ENCODE data around the gene SLC6A16. TPM values are rescaled to one million over a fixed set of nuclear protein-coding genes. Genes with fewer than 3 reads are reported as not detected.

The SLC6A16 gene
- total RNA-seq, 1 donor from 2014 or later = 0.17 TPM

GRCh38 chr19:49247676-49248075 lies 77.3 kb downstream of the SLC6A16 start:
- Histone ChIP-seq H3K27me3 (ENCODE audit: control insufficient read depth, insufficient read depth, low read length) (no peaks in the 10 kb centered on the region), H3K4me3 (ENCODE audit: low read depth, low read length) (no peak overlapping the region), H3K36me3 (ENCODE audit: control insufficient read depth, insufficient read depth, low read length) (no peaks in the 10 kb centered on the region)
- no peak for DNase-seq (ENCODE audit: low read depth)
- TF ChIP-seq, protein P1, sequence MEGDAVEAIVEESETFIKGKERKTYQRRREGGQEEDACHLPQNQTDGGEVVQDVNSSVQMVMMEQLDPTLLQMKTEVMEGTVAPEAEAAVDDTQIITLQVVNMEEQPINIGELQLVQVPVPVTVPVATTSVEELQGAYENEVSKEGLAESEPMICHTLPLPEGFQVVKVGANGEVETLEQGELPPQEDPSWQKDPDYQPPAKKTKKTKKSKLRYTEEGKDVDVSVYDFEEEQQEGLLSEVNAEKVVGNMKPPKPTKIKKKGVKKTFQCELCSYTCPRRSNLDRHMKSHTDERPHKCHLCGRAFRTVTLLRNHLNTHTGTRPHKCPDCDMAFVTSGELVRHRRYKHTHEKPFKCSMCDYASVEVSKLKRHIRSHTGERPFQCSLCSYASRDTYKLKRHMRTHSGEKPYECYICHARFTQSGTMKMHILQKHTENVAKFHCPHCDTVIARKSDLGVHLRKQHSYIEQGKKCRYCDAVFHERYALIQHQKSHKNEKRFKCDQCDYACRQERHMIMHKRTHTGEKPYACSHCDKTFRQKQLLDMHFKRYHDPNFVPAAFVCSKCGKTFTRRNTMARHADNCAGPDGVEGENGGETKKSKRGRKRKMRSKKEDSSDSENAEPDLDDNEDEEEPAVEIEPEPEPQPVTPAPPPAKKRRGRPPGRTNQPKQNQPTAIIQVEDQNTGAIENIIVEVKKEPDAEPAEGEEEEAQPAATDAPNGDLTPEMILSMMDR (IDR thresholded peaks at IDR 0.05; ENCODE audit: insufficient read depth, low read length, poor library complexity, severe bottlenecking) = no peak

DNA sequence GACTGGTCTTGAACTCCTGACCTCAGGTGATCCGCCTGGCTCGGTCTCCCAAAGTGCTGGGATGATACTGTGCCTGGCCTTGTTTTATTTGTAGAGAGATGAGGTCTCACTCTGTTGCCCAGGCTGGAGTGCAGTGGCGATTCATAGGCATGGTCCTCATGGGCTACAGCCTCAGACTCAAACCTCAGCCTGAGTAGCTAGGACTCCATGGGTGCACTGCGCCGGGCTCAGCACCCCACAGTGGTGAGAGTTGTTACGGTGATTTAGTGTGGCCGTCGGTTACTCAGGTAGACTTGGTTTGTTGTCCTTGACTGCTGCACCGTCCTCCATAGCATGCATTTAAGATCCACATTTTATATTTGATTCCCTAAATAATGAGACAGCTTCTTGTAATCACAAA lies 80.7 kb downstream of the SLC6A16 start:
- no peak for DNase-seq (ENCODE audit: low read depth)
- H3K4me3 ChIP-seq (ENCODE audit: low read depth, low read length) = no peak overlapping the region
- TF ChIP-seq, protein P1 (IDR thresholded peaks at IDR 0.05; ENCODE audit: insufficient read depth, low read length, poor library complexity, severe bottlenecking) = no peak
- H3K36me3 ChIP-seq (ENCODE audit: control insufficient read depth, insufficient read depth, low read length) = no peaks in the 10 kb centered on the region
- H3K27me3 ChIP-seq (ENCODE audit: control insufficient read depth, insufficient read depth, low read length) = no peaks in the 10 kb centered on the region

DNA sequence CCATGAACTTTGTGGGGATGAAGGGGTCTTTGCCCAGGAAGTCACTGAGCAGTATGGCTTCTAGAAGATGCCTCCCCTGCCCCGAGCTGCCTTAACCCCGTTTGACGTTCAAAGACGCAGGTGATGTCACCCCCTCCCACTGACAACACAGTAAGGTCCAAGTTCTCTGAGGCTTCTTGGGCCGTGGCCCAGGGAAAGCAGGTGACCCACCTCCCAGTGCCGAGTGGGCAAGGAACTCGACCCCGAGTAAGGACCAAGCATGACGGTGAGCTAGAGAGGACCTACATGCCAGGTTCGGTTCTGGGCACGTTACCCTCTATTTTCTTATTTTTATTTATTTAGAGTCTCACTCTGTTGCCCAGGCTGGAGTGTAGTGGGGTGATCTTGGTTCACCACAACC lies 81.3 kb downstream of the SLC6A16 start:
- no peak for DNase-seq (ENCODE audit: low read depth)
- Histone ChIP-seq H3K4me3 (ENCODE audit: low read depth, low read length) (no peak overlapping the region), H3K27me3 (ENCODE audit: control insufficient read depth, insufficient read depth, low read length) (no peaks in the 10 kb centered on the region), H3K36me3 (ENCODE audit: control insufficient read depth, insufficient read depth, low read length) (no peaks in the 10 kb centered on the region)
- TF ChIP-seq, protein P1 (IDR thresholded peaks at IDR 0.05; ENCODE audit: insufficient read depth, low read length, poor library complexity, severe bottlenecking) = no peak

- H3K4me3 ChIP-seq (ENCODE audit: low read depth, low read length) = no peak overlapping the region
Observed at GRCh38 chr19:49243129-49243528, 81.9 kb downstream of the SLC6A16 start.

GRCh38 chr19:49241769-49242168 lies 83.2 kb downstream of the SLC6A16 start:
- Histone ChIP-seq H3K4me3 (ENCODE audit: low read depth, low read length) (no peak overlapping the region), H3K36me3 (ENCODE audit: control insufficient read depth, insufficient read depth, low read length) (no peaks in the 10 kb centered on the region), H3K27me3 (ENCODE audit: control insufficient read depth, insufficient read depth, low read length) (no peaks in the 10 kb centered on the region)
- TF ChIP-seq, protein P1 (IDR thresholded peaks at IDR 0.05; ENCODE audit: insufficient read depth, low read length, poor library complexity, severe bottlenecking) = no peak
- no peak for DNase-seq (ENCODE audit: low read depth)

More at GRCh38 chr19:49243129-49243528, 81.9 kb downstream of the SLC6A16 start:
- TF ChIP-seq, protein P1 (IDR thresholded peaks at IDR 0.05; ENCODE audit: insufficient read depth, low read length, poor library complexity, severe bottlenecking) = no peak
- Histone ChIP-seq H3K27me3 (ENCODE audit: control insufficient read depth, insufficient read depth, low read length) (no peaks in the 10 kb centered on the region), H3K36me3 (ENCODE audit: control insufficient read depth, insufficient read depth, low read length) (no peaks in the 10 kb centered on the region)
- no peak for DNase-seq (ENCODE audit: low read depth)

Other genes with a start within 250 kb of the SLC6A16 start
- 108 and 135 TPM in 2 replicates for gene SNRNP70, start 239.7 kb downstream of the SLC6A16 start, total RNA-seq
- gene LIN7B, start 210.8 kb downstream of the SLC6A16 start, total RNA-seq = 3.4 and 5.8 TPM in 2 replicates
- gene C19orf73, start 206.0 kb downstream of the SLC6A16 start, total RNA-seq = 4.2 and 4.6 TPM in 2 replicates
- 0.88 and 10.9 TPM in 2 replicates for gene PPFIA3, start 205.6 kb downstream of the SLC6A16 start, total RNA-seq
- gene HRC, start 169.8 kb downstream of the SLC6A16 start, total RNA-seq = not detected in 2 replicates
- gene TRPM4, start 167.4 kb downstream of the SLC6A16 start, total RNA-seq = 13.5 and 16.7 TPM in 2 replicates
- gene CD37, start 10.2 kb upstream of the SLC6A16 start, total RNA-seq = 0.07 TPM in 1 of 2 replicates, not detected in the other
- 49.7 and 52.6 TPM in 2 replicates for gene TEAD2, start 37.2 kb upstream of the SLC6A16 start, total RNA-seq
- 0.58 TPM in 1 of 2 replicates, not detected in the other for gene DKKL1, start 38.7 kb upstream of the SLC6A16 start, total RNA-seq
- 0.07 TPM in 1 of 2 replicates, not detected in the other for gene KASH5, start 63.1 kb upstream of the SLC6A16 start, total RNA-seq
- not detected in 2 replicates for gene PTH2, start 98.2 kb upstream of the SLC6A16 start, total RNA-seq
- gene GFY, start 100.2 kb upstream of the SLC6A16 start, total RNA-seq = not detected in 2 replicates
- gene SLC17A7, start 116.3 kb upstream of the SLC6A16 start, total RNA-seq = 0.07 TPM in 1 of 2 replicates, not detected in the other
- 101 and 108 TPM in 2 replicates for gene PIH1D1, start 126.6 kb upstream of the SLC6A16 start, total RNA-seq
- 21.8 and 32.9 TPM in 2 replicates for gene ALDH16A1, start 128.0 kb upstream of the SLC6A16 start, total RNA-seq
- gene FLT3LG, start 149.0 kb upstream of the SLC6A16 start, total RNA-seq = 2.3 and 3.0 TPM in 2 replicates
- gene RPL13A, start 162.4 kb upstream of the SLC6A16 start, total RNA-seq = 2,967 and 3,596 TPM in 2 replicates
- 3,617 and 3,738 TPM in 2 replicates for gene RPS11, start 171.2 kb upstream of the SLC6A16 start, total RNA-seq
- 66.7 and 80.2 TPM in 2 replicates for gene FCGRT, start 187.5 kb upstream of the SLC6A16 start, total RNA-seq
- gene RCN3, start 202.8 kb upstream of the SLC6A16 start, total RNA-seq = 16.4 and 20.7 TPM in 2 replicates

Measured in kidney epithelial cell (primary cell).